Heart left ventricle (tissue), 16 donors: Measurements from ENCODE around the gene PGLYRP2. TPM values are rescaled to one million over a fixed set of nuclear protein-coding genes. Genes with fewer than 3 reads are reported as not detected.

Experiments used
- ATAC-seq, 4 donors: fragments of 200-7000 bp; cut with Tn5 transposase; one replicate each; pipeline ENCODE4 v1.9.1; 2020 to 2022; ENCODE audit warnings: moderate library complexity in 4 of 4, mild to moderate bottlenecking in 3 of 4, moderate number of reproducible peaks in 1 of 4
- DNase-seq, 5 donors: peaks; one replicate each; pipeline ENCODE4 v3.0.0-alpha.2; 2020
- H3K27ac ChIP-seq, 12 donors: fragments of 200-600 bp; sonication (generic) in 4 of 12; one replicate each; pipeline versions ENCODE4 v1.5.0 to v1.8.0; 2016 to 2022; ENCODE audit warnings: mild to moderate bottlenecking in 2 of 12
- H3K27me3 ChIP-seq, 9 donors: fragments of 200-600 bp; sonication (generic) in 2 of 9; one replicate each; pipeline versions ENCODE4 v1.5.1 to v1.8.0; 2016 to 2022; ENCODE audit warnings: mild to moderate bottlenecking in 3 of 9
- H3K36me3 ChIP-seq, 9 donors: fragments of 200-600 bp; sonication (generic) in 2 of 9; one replicate each; pipeline versions ENCODE4 v1.5.0 to v1.8.0; 2018 to 2022; ENCODE audit warnings: mild to moderate bottlenecking in 2 of 9
- H3K4me1 ChIP-seq, 12 donors: fragments of 200-600 bp; sonication (generic) in 4 of 12; one replicate each; pipeline versions ENCODE4 v1.5.0 to v1.8.0; 2016 to 2022; ENCODE audit warnings: mild to moderate bottlenecking in 3 of 12
- H3K4me3 ChIP-seq, 12 donors: fragments of 200-600 bp; sonication (generic) in 4 of 12; one replicate each; pipeline versions ENCODE4 v1.5.0 to v1.8.0; 2017 to 2022; ENCODE audit warnings: mild to moderate bottlenecking in 9 of 12, moderate library complexity in 4 of 12
- H3K9me3 ChIP-seq, 12 donors: fragments of 200-600 bp; sonication (generic) in 4 of 12; one replicate each; pipeline versions ENCODE4 v1.5.0 to v1.8.0; 2016 to 2022; ENCODE audit warnings: mild to moderate bottlenecking in 1 of 12
- POLR2A ChIP-seq, 2 donors: fragments of 450-650 bp; IDR thresholded peaks; one replicate each; pipeline ENCODE4 v1.6.1; 2017; ENCODE audit warnings: antibody characterized with exemption in 2 of 2, mild to moderate bottlenecking in 2 of 2, moderate library complexity in 2 of 2
- WGBS, 4 donors: extraction: QIAGEN DNeasy Blood & Tissue Kit in 2 of 4; methylation state at CpG; one replicate each; pipeline versions ENCODE4 v1.1.5 to v1.1.7; 2013 to 2018; 5-methylcytosine and 5-hydroxymethylcytosine counted together
- intact Hi-C, 10 donors: fragments of 100-400 bp; cut with DNase I; formaldehyde crosslinking; loops; one replicate each; pipeline versions ENCODE4 v1.11.1 to v1.14.2; 2022
- polyA plus RNA-seq, 2 donors: library from polyadenylated mRNA; stranded (reverse); fragments of 200-250 nt; gene quantifications; one replicate each; pipeline ENCODE4 v1.2.3, GENCODE V29; 2013
- total RNA-seq, 9 donors: library from RNA; depleted of rRNA in 2 of 9; stranded (reverse); fragments of >200 nt in 2 of 9; fragmentation: NEBNext Ultra II Directional in 3 of 9; extraction: Animal tissue kit (Norgen Biotek cat#: 25700) in 3 of 9; gene quantifications; one replicate each; pipeline versions ENCODE4 v1.1.0 to v1.2.4, GENCODE V29; 2016 to 2023
- TF ChIP-seq, protein P1 (sequence below), 12 donors: fragments of 200-600 bp; sonication (generic) in 4 of 12; IDR thresholded peaks; one replicate each; pipeline versions ENCODE4 v1.5.0 to v1.8.0; 2018 to 2022; ENCODE audit warnings: antibody characterized with exemption in 12 of 12, mild to moderate bottlenecking in 5 of 12
- donor health status: ischemic (EF 13 %, LVEDD 7.1; RV severe dilation, severe dysfunction).
- donor health status: healthy with polysubstance abuse.
- donor health status: DM: no; HTN: yes; CAD: no.
- donor health status: DM: no; HTN: no; CAD: no.
- donor health status: ischemic (EF 25% LVEDD 6.9; RV normal size, moderate dysfunction).
- donor health status: ischemic (EF 25% LVEDD 5.7; RV mildly dilated, moderate dysfunction).
- donor health status: healthy.
- donor health status: DM: yes; HTN: yes; CAD: no.
- donor health status: ischemic (EF 35%, LVEDD 5.7; RV mildly dilated, moderate dysfunction).
- donor health status: nonischemic (EF 11% LVEDD 7.7; RV severe dilation, severe dysfunction).
- donor health status: DM: yes; HTN: yes; CAD: no.
- donor health status: PGD.
- donor health status: ischemic (EF 29% LVEDD 5.4; RV normal size, mild dysfunction).
- donor health status: nonischemic (EF 23%, LVEDD 6.1; RV moderate dilation, normal function).

The PGLYRP2 gene
- total and polyA plus RNA-seq, 11 donors: not detected

DNA sequence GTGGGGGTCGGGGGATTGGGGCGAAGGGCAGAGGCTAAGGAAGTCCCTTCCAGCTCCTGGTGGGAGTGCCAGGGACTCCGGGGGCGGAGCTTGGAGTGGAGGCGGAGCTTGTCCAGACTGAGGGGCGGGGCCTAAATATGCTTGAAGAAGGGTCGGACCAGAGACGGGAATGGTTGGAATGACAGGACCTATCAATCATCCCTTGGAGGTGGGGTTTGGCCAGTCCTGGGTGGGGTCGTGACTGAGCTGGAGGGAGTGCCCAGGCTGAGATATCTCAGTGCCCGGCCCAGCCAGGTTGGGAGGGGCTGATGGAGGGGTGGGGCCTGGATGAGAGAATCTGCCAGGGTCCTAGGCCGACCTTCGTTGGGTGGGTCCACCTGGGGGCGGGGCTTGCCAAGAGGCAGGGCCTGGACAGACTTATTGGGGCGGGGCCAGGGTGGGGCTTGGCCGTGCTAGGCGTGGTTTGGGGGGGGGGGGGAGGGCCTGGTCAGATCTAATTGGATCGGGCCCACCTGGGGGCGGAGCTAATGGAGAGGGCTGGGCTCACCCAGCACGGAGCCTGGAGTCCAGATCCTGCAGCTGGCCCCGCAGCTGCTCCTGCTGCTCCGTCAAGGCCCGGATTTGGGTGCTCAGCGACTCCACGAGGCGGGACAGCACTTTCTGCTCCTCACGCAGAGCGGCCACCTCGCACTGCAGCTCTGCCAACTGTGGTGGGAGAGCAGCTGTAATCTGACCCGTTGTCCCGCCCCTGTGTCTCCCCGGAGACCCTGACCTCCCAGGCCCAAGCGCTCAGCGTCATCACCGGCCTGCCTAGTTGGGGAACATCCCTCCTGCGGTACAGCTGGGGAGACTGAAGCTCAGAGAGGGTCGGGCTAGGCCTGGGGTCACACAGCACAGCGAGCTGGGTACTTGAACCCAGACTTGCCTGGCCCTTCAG lies 26.9 kb downstream of the PGLYRP2 start:
- peak overlapping the region; percentile 21 to 65 (median 52) for H3K4me3 ChIP-seq
- H3K27ac ChIP-seq: peak overlapping the region in 11 of 12 donors; percentile 44 to 81 (median 60)
- ATAC-seq: peak; percentile 70 to 84 (median 78)
- H3K36me3 ChIP-seq: peaks cover 0 to 16% (median 0%) of the 10 kb centered on the region in 9 donors
- peaks cover 9 to 34% (median 24%) of the 10 kb centered on the region in 9 donors for H3K27me3 ChIP-seq
- 5 to 29% (median 12%) methylated on average over 9 to 37 of the region's 37 CpGs for WGBS, 4 donors
- peak; percentile 89 to 97 (median 94) for DNase-seq
- intact Hi-C loops: loop anchor here in 6 of 10 donors (2.0 to 10.0 kb wide), 6 partner anchors 75 to 188 kb away; partner anchors contain the start of genes AKAP8 (in 1 of the 6) and BRD4 (in 1 of the 6)
- TF ChIP-seq POLR2A (IDR thresholded peaks at IDR 0.05): peak; percentile 49 to 92
- TF ChIP-seq, protein P1, sequence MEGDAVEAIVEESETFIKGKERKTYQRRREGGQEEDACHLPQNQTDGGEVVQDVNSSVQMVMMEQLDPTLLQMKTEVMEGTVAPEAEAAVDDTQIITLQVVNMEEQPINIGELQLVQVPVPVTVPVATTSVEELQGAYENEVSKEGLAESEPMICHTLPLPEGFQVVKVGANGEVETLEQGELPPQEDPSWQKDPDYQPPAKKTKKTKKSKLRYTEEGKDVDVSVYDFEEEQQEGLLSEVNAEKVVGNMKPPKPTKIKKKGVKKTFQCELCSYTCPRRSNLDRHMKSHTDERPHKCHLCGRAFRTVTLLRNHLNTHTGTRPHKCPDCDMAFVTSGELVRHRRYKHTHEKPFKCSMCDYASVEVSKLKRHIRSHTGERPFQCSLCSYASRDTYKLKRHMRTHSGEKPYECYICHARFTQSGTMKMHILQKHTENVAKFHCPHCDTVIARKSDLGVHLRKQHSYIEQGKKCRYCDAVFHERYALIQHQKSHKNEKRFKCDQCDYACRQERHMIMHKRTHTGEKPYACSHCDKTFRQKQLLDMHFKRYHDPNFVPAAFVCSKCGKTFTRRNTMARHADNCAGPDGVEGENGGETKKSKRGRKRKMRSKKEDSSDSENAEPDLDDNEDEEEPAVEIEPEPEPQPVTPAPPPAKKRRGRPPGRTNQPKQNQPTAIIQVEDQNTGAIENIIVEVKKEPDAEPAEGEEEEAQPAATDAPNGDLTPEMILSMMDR (IDR thresholded peaks at IDR 0.05): no peak
- no peaks in the 10 kb centered on the region for H3K9me3 ChIP-seq
- H3K4me1 ChIP-seq: peaks cover 3 to 31% (median 20%) of the 10 kb centered on the region in 12 donors

DNA sequence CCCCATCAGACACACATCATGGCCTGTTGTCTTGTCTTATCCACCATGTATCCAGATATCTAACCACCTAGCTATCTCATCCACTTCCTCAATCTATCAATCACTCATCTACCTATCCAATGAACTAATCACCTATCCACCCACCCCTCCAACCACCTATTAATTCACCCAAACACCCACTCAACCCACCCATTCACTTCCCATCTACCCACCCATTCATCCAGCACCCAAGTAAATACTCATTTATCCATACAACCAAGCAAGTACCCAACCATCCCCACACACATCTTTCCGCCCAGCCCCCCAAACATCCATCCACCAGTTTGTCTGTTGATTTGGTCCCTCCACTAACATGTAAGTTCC lies 28.8 kb downstream of the PGLYRP2 start:
- Histone ChIP-seq H3K27me3 (peaks cover 0 to 16% (median 8%) of the 10 kb centered on the region in 9 donors), H3K4me1 (peaks cover 3 to 37% (median 18%) of the 10 kb centered on the region in 12 donors), H3K9me3 (no peaks in the 10 kb centered on the region), H3K36me3 (peaks cover 0 to 16% (median 0%) of the 10 kb centered on the region in 9 donors), H3K27ac (peak overlapping the region in 9 of 12 donors; percentile 51 to 92 (median 87)), H3K4me3 (no peak overlapping the region)
- TF ChIP-seq, protein P1 (IDR thresholded peaks at IDR 0.05): no peak
- TF ChIP-seq POLR2A (IDR thresholded peaks at IDR 0.05): no peak
- DNase-seq: no peak
- ATAC-seq: no peak
- WGBS, 4 donors: 94 to 100% (median 98%) methylated on average over 1 of the region's 1 CpG
- intact Hi-C loops: loop anchor here in 6 of 10 donors (2.0 to 10.0 kb wide), 6 partner anchors 32 to 186 kb away; partner anchors contain the start of genes AKAP8 (in 1 of the 6), AKAP8L (in 1 of the 6) and BRD4 (in 1 of the 6)

DNA sequence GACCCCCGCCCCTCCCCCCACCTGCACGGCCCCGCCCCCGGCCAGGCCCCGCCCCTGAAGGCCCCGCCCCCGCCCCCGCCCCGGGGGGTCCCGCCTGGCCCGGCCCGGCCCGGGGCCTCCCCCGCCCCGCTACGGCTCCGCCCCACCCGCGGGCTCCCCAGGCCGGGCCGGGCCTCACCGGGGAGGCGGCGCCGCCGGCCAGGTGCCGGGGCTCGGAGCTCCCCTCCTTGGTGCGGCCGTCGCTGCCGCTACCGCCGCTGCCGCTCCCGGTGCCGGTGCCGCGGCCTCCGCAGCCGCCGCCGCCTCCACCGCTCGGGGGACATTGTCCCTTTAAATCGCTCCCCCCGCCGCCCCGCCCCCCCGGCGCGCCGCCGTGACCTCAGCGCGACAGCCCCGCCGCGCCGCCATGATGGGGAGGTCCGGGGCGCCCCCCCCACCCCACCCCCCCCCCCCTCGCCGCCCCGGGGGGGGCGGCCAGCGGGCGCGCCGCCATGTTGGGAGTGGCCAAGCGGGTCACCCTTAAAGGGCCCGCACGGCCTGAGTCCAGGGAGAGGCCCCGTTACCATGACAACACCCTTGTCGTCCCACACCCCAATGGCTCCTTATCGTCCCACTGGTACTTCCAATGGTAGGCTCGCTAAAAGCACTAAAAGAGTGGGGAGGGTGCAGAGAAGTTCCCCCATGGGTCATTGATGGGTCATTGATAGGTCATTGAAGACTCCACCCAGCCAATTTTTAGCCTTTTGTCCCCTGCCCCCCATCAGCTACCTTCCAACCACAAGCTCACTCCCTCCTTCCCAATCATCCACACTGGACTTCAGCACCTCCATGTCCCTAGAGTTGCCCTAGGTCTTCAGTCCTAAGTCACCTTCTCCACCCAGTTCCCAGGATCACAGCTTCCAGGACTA lies 29.4 kb downstream of the PGLYRP2 start, which contains the start of gene WIZ:
Gene WIZ (minus strand): TSS at position 337 of the 908 bp plus-strand sequence. CDS start 1,649 bp downstream, outside the sequence.
- Histone ChIP-seq H3K36me3 (peaks cover 0 to 14% (median 0%) of the 10 kb centered on the region in 9 donors), H3K27ac (peak within 1 kb of the TSS; percentile 67 to 94 (median 86)), H3K27me3 (peaks cover 0 to 9% (median 3%) of the 10 kb centered on the region in 9 donors), H3K4me1 (peaks cover 3 to 43% (median 20%) of the 10 kb centered on the region in 12 donors), H3K4me3 (peak within 1 kb of the TSS; percentile 65 to 95 (median 74)), H3K9me3 (no peaks in the 10 kb centered on the region)
- 0 to 2% (median 2%) methylated on average over 2 to 77 of the region's 77 CpGs for WGBS, 4 donors
- DNase-seq (peak; percentile 88 to 94 (median 89)), ATAC-seq (peak; percentile 5 to 41 (median 21))
- TF ChIP-seq POLR2A (IDR thresholded peaks at IDR 0.05): peak in 1 of 2 donors; percentile 21
- TF ChIP-seq, protein P1 (IDR thresholded peaks at IDR 0.05): no peak
- intact Hi-C loops: loop anchor here in 6 of 10 donors (2.0 to 10.0 kb wide), 6 partner anchors 31 to 185 kb away; partner anchors contain the start of genes AKAP8 (in 2 of the 6), AKAP8L (in 1 of the 6) and BRD4 (in 1 of the 6)
